CD4-positive, alpha-beta T cell treated with Interleukin-17A for 4 hours (primary cell): ENCODE data around the gene BTBD3.

Experiments used
- DNase-seq: peaks from one replicate; pipeline ENCODE4 v3.0.0-alpha.2; 2020; ENCODE audit warnings: mixed read lengths

Gene BTBD3

GRCh38 chr20:11918391-11918845, 725 bp downstream of the BTBD3 start:
- no peak for DNase-seq

- no peak for DNase-seq
Measured at GRCh38 chr20:11918981-11919380, 1.3 kb downstream of the BTBD3 start.

- DNase-seq: no peak
Measured at GRCh38 chr20:11919581-11919980, 1.9 kb downstream of the BTBD3 start.

GRCh38 chr20:11920083-11920482, 2.4 kb downstream of the BTBD3 start:
- DNase-seq: no peak

- DNase-seq: no peak
Measured at GRCh38 chr20:11921321-11921720, 3.6 kb downstream of the BTBD3 start.

- DNase-seq: no peak
Measured at GRCh38 chr20:11922561-11922960, 4.9 kb downstream of the BTBD3 start.

GRCh38 chr20:11924923-11925322, 7.2 kb downstream of the BTBD3 start:
- no peak for DNase-seq

- no peak for DNase-seq
Measured at GRCh38 chr20:11926292-11926998, 8.8 kb downstream of the BTBD3 start.

- no peak for DNase-seq
Measured at GRCh38 chr20:11929947-11930346, 12.3 kb downstream of the BTBD3 start.

- DNase-seq: no peak
Measured at GRCh38 chr20:11935212-11936154, 17.8 kb downstream of the BTBD3 start.

- no peak for DNase-seq
Measured at GRCh38 chr20:11936157-11936556, 18.5 kb downstream of the BTBD3 start.

- no peak for DNase-seq
Measured at GRCh38 chr20:11937230-11937629, 19.5 kb downstream of the BTBD3 start.

- no peak for DNase-seq
Measured at GRCh38 chr20:11941593-11942246, 24.0 kb downstream of the BTBD3 start.

- DNase-seq: no peak
Measured at GRCh38 chr20:11943778-11944177, 26.1 kb downstream of the BTBD3 start.

- no peak for DNase-seq
Measured at GRCh38 chr20:11948806-11949205, 31.1 kb downstream of the BTBD3 start.

- no peak for DNase-seq
Measured at GRCh38 chr20:11949711-11950110, 32.0 kb downstream of the BTBD3 start.

- no peak for DNase-seq
Measured at GRCh38 chr20:11951696-11952095, 34.0 kb downstream of the BTBD3 start.

- no peak for DNase-seq
Measured at GRCh38 chr20:11952639-11953038, 34.9 kb downstream of the BTBD3 start.

- no peak for DNase-seq
Measured at GRCh38 chr20:11957911-11958310, 40.2 kb downstream of the BTBD3 start.

- no peak for DNase-seq
Measured at GRCh38 chr20:11958855-11959254, 41.2 kb downstream of the BTBD3 start.

GRCh38 chr20:11965602-11966001, 47.9 kb downstream of the BTBD3 start:
- no peak for DNase-seq

GRCh38 chr20:11966186-11966585, 48.5 kb downstream of the BTBD3 start:
- no peak for DNase-seq

- no peak for DNase-seq
Measured at GRCh38 chr20:11970243-11970836, 52.6 kb downstream of the BTBD3 start.
